ENCODE measurements around the gene C2CD4A. TPM values are rescaled to one million over a fixed set of nuclear protein-coding genes. Genes with fewer than 3 reads are reported as not detected.

Gene C2CD4A
- total and polyA plus RNA-seq, 4 experiments from 2014 or later, result 0.08 to 0.11 TPM; not detected in 2

DNA sequence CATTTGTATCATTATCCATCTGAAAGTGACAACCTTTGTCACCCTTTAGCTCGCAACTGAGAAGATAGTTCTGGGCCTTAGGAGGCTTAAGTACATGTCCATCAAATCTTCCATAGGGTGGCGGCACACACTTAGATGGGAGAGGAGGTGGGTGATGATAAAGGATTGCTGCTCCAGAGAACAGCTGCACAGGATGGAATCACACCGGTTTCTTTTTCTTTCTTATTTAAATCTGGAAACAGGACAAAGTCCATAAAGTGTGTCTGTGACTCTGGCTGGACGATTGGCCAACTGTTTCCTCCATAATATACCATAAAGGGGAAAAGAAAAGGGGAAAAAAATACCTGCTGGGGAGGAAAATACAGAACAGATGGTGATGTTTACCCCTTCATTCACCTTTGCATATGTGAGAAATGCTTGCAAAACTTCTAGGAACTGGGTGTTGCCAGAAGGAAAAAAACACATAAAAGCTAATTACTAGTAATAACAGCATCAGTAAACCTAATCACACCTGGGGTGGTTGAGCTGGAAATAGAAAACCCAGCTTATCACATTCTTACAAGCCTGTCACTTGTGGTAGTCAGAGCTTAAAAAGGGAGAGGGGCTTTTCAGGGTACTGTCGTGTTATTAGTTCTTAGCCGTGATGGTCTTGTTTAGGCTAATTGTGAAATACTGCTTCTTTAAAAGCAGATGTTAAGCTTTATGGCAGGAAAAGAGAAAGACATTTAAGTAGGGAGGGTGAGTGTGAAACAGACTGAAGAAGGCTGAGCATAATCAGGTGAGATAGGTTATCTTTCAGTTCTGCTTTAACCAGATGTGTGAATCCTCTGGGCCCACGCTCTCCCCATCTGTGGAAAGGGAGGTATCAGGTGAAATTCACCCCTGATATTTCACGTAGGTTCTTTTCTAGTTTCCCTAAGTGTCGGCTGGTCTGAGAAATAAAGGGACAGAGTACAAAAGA lies 16.7 kb downstream of the C2CD4A start:
- POLR2A ChIA-PET (ENCODE audit: partially characterized antibody), result no interaction called here
- no peak for DNase-seq
- Histone ChIP-seq H3K9me3 (ENCODE audit: control insufficient read depth in 1 of 2, low read length in 2 of 2) (no peaks in the 10 kb centered on the region), H3K27ac (ENCODE audit: low read depth, low read length) (no peak overlapping the region), H3K36me3 (ENCODE audit: insufficient read depth, low read length) (no peaks in the 10 kb centered on the region), H3K4me3 (ENCODE audit: low read length in 2 of 2) (no peak overlapping the region), H3K27me3 (ENCODE audit: insufficient read depth, low read length) (no peaks in the 10 kb centered on the region), H3K4me1 (ENCODE audit: insufficient read depth, low read length) (no peaks in the 10 kb centered on the region)
- H3K4me1 Mint-ChIP-seq, result no peaks in the 10 kb centered on the region
- CTCF ChIA-PET (ENCODE audit: partially characterized antibody), result interaction anchor here (0.9 to 1.1 kb wide), 2 partner anchors 9 to 29 kb away, joined by 3 read pairs; no protein-coding TSS in a partner anchor
- H3K36me3 Mint-ChIP-seq, result peaks cover 0 to 4% of the 10 kb centered on the region in 2 donors
- H3K27me3 Mint-ChIP-seq, result no peaks in the 10 kb centered on the region
- no peak overlapping the region for H3K4me3 Mint-ChIP-seq
- peaks cover 3 to 13% (median 6%) of the 10 kb centered on the region in 8 donors for H3K9me3 Mint-ChIP-seq
- H3K27ac Mint-ChIP-seq, result peak overlapping the region in 1 of 7 donors; percentile 10
- intact Hi-C loops (cut with micrococcal nuclease), result no loop called here

DNA sequence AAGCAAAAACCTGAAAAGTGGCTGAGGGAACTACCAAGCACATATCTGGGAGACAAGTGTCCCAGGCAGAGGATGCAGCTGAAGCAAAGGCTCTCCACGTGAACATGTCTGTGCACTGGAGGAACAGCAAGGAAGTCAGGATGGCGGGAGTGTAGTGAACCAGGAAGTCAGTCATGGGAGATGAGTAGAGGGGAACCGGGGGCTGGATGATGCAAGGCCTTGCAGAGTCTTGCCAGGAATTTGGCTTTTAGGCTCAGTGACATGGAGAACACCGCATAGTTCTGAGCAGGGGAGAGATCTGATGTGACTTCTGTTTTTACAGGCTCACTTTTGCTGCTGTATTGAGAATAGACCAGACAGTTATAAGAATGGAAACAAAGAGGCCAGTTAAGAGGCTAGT lies 19.0 kb downstream of the C2CD4A start:
- intact Hi-C loops (cut with micrococcal nuclease), result no loop called here
- peaks cover 0 to 1% (median 0%) of the 10 kb centered on the region in 4 donors for H3K4me1 Mint-ChIP-seq
- CTCF ChIA-PET (ENCODE audit: partially characterized antibody), result no interaction called here

DNA sequence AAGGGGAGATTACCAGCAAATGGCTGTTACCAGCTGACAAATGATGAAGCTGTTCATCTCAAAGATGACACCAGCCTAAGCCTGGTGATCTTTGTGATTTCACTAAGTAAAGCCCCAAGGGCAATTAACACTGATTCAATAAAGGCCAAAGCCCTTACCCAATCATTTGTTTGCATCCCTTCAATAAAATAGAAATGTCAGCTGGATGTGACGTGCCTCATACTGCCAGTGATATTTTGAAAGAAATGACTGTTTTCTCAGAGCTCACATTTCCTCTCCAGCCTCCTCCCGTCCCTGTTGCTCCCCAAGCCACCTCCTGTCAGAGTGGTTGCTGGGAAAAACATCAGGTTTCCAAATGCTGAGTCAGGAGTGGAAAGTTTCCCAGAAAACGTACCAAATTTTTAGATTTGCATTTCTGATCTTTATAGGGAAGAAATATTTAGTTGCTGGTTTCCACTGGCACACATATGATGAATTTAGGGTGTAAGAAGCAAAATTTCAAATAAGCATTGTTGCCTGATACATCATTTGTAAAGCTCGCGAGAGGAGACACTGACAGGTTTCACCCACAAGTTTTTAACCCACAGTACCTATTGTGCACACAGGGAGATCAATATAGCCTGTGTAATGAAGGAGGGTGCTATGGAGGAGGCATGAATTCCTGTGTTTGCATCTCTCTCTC lies 21.0 kb downstream of the C2CD4A start:
- Histone ChIP-seq H3K27me3 (ENCODE audit: insufficient read depth, low read length) (no peaks in the 10 kb centered on the region), H3K9me3 (ENCODE audit: control insufficient read depth in 1 of 2, low read length in 2 of 2) (no peaks in the 10 kb centered on the region), H3K4me1 (ENCODE audit: insufficient read depth, low read length) (no peaks in the 10 kb centered on the region), H3K27ac (ENCODE audit: low read depth, low read length) (no peak overlapping the region), H3K4me3 (ENCODE audit: low read length in 2 of 2) (no peak overlapping the region), H3K36me3 (ENCODE audit: insufficient read depth, low read length) (no peaks in the 10 kb centered on the region)
- H3K9me3 Mint-ChIP-seq, result peaks cover 3 to 13% (median 6%) of the 10 kb centered on the region in 8 donors
- H3K4me1 Mint-ChIP-seq, result peaks cover 0 to 1% (median 0%) of the 10 kb centered on the region in 4 donors
- peaks cover 0 to 4% of the 10 kb centered on the region in 2 donors for H3K36me3 Mint-ChIP-seq
- DNase-seq, result no peak
- H3K4me3 Mint-ChIP-seq, result no peak overlapping the region
- intact Hi-C loops (cut with micrococcal nuclease), result no loop called here
- no peaks in the 10 kb centered on the region for H3K27me3 Mint-ChIP-seq
- POLR2A ChIA-PET (ENCODE audit: partially characterized antibody), result interaction anchor here (0.6 kb wide), 1 partner anchor 18 kb away, joined by 3 read pairs; no protein-coding TSS in a partner anchor
- CTCF ChIA-PET (ENCODE audit: partially characterized antibody), result interaction anchor here (0.6 kb wide), 1 partner anchor 126 kb away, joined by 3 read pairs; no protein-coding TSS in a partner anchor
- no peak overlapping the region for H3K27ac Mint-ChIP-seq

More for the DNA sequence above, 19.0 kb downstream of the C2CD4A start:
- H3K27ac Mint-ChIP-seq, result no peak overlapping the region
- no peaks in the 10 kb centered on the region for H3K27me3 Mint-ChIP-seq
- H3K4me3 Mint-ChIP-seq, result no peak overlapping the region
- POLR2A ChIA-PET (ENCODE audit: partially characterized antibody), result no interaction called here
- H3K4me3 ChIP-seq (ENCODE audit: low read length in 2 of 2), result no peak overlapping the region
- H3K27ac ChIP-seq (ENCODE audit: low read depth, low read length), result no peak overlapping the region
- no peaks in the 10 kb centered on the region for H3K4me1 ChIP-seq (ENCODE audit: insufficient read depth, low read length)
- H3K9me3 ChIP-seq (ENCODE audit: control insufficient read depth in 1 of 2, low read length in 2 of 2), result no peaks in the 10 kb centered on the region
- no peak for DNase-seq
- H3K36me3 Mint-ChIP-seq, result peaks cover 0 to 4% of the 10 kb centered on the region in 2 donors
- H3K9me3 Mint-ChIP-seq, result peaks cover 3 to 13% (median 6%) of the 10 kb centered on the region in 8 donors
- H3K36me3 ChIP-seq (ENCODE audit: insufficient read depth, low read length), result no peaks in the 10 kb centered on the region
- no peaks in the 10 kb centered on the region for H3K27me3 ChIP-seq (ENCODE audit: insufficient read depth, low read length)

GRCh38 chr15:62088353-62088693 lies 21.5 kb downstream of the C2CD4A start:
- DNase-seq, result no peak
- intact Hi-C loops (cut with micrococcal nuclease), result no loop called here
- CTCF ChIA-PET (ENCODE audit: partially characterized antibody), result no interaction called here
- no peaks in the 10 kb centered on the region for H3K27me3 Mint-ChIP-seq
- H3K9me3 Mint-ChIP-seq, result peaks cover 3 to 13% (median 6%) of the 10 kb centered on the region in 8 donors
- Histone ChIP-seq H3K27ac (ENCODE audit: low read depth, low read length) (no peak overlapping the region), H3K4me3 (ENCODE audit: low read length in 2 of 2) (no peak overlapping the region), H3K4me1 (ENCODE audit: insufficient read depth, low read length) (no peaks in the 10 kb centered on the region), H3K9me3 (ENCODE audit: control insufficient read depth in 1 of 2, low read length in 2 of 2) (no peaks in the 10 kb centered on the region), H3K36me3 (ENCODE audit: insufficient read depth, low read length) (no peaks in the 10 kb centered on the region), H3K27me3 (ENCODE audit: insufficient read depth, low read length) (no peaks in the 10 kb centered on the region)
- peaks cover 0 to 4% of the 10 kb centered on the region in 2 donors for H3K36me3 Mint-ChIP-seq
- no peak overlapping the region for H3K4me3 Mint-ChIP-seq
- H3K27ac Mint-ChIP-seq, result no peak overlapping the region
- POLR2A ChIA-PET (ENCODE audit: partially characterized antibody), result no interaction called here
- H3K4me1 Mint-ChIP-seq, result peaks cover 0 to 1% (median 0%) of the 10 kb centered on the region in 4 donors

- no peak for DNase-seq
- POLR2A ChIA-PET (ENCODE audit: partially characterized antibody), result no interaction called here
- Histone ChIP-seq H3K4me1 (ENCODE audit: insufficient read depth, low read length) (no peaks in the 10 kb centered on the region), H3K36me3 (ENCODE audit: insufficient read depth, low read length) (no peaks in the 10 kb centered on the region), H3K9me3 (ENCODE audit: control insufficient read depth in 1 of 2, low read length in 2 of 2) (no peaks in the 10 kb centered on the region), H3K27ac (ENCODE audit: low read depth, low read length) (no peak overlapping the region), H3K27me3 (ENCODE audit: insufficient read depth, low read length) (no peaks in the 10 kb centered on the region), H3K4me3 (ENCODE audit: low read length in 2 of 2) (no peak overlapping the region)
- CTCF ChIA-PET (ENCODE audit: partially characterized antibody), result no interaction called here
- Mint-ChIP-seq H3K4me3 (no peak overlapping the region), H3K4me1 (peaks cover 0 to 1% (median 0%) of the 10 kb centered on the region in 4 donors), H3K27ac (no peak overlapping the region), H3K36me3 (no peaks in the 10 kb centered on the region), H3K9me3 (peaks cover 0 to 2% (median 0%) of the 10 kb centered on the region in 8 donors), H3K27me3 (no peaks in the 10 kb centered on the region)
- intact Hi-C loops (cut with micrococcal nuclease), result no loop called here
These were observed 22.8 kb downstream of the C2CD4A start for GRCh38 chr15:62089616-62090015.

DNA sequence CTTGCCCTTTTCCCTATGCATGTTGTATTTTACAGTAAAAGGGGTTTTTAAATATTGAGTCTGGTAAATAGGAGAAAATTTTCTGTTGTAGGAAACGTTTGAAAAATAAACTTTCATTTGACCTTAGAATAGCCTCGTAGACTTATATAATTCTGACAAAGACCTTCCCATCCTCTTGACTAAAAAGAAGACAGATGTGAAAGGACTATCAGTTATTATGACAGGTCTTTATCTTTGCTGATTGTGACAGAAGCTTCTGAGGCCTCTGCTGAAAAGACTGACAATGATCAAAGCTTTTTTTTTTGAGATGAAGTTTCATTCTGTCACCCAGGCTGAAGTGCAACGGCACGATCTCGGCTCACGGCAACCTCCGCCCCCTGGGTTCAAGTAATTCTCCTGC lies 24.2 kb downstream of the C2CD4A start:
- Histone ChIP-seq H3K36me3 (ENCODE audit: insufficient read depth, low read length) (no peaks in the 10 kb centered on the region), H3K9me3 (ENCODE audit: control insufficient read depth in 1 of 2, low read length in 2 of 2) (no peaks in the 10 kb centered on the region), H3K4me3 (ENCODE audit: low read length in 2 of 2) (no peak overlapping the region), H3K27ac (ENCODE audit: low read depth, low read length) (no peak overlapping the region), H3K4me1 (ENCODE audit: insufficient read depth, low read length) (no peaks in the 10 kb centered on the region), H3K27me3 (ENCODE audit: insufficient read depth, low read length) (no peaks in the 10 kb centered on the region)
- H3K36me3 Mint-ChIP-seq, result no peaks in the 10 kb centered on the region
- no peak for DNase-seq
- CTCF ChIA-PET (ENCODE audit: partially characterized antibody), result interaction anchor here (1.0 kb wide), 1 partner anchor 18 kb away, joined by 3 read pairs; no protein-coding TSS in a partner anchor
- no peak overlapping the region for H3K4me3 Mint-ChIP-seq
- no peaks in the 10 kb centered on the region for H3K27me3 Mint-ChIP-seq
- POLR2A ChIA-PET (ENCODE audit: partially characterized antibody), result no interaction called here
- peaks cover 0 to 1% (median 0%) of the 10 kb centered on the region in 4 donors for H3K4me1 Mint-ChIP-seq
- no peaks in the 10 kb centered on the region for H3K9me3 Mint-ChIP-seq
- intact Hi-C loops (cut with micrococcal nuclease), result no loop called here
- H3K27ac Mint-ChIP-seq, result no peak overlapping the region

DNA sequence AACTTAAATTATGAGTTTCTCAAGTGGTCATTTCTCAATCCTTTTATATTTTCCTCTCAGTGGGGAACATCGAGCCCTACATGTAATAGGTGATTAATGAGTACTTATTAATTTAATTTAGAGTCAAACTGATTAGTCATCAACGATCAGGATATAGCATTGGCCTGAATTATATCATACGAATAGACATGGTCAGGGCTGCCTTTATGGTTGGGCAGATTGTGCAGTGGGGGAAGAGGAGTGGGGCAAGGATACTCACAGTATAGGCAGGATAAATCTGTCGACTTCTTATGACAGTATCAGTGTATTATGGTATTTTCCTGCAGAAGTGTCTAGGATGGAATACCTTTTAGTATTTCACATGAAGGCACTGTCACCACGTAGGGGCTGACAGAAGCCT lies 27.0 kb downstream of the C2CD4A start:
- no peaks in the 10 kb centered on the region for H3K9me3 ChIP-seq (ENCODE audit: control insufficient read depth in 1 of 2, low read length in 2 of 2)
- no peak overlapping the region for H3K27ac ChIP-seq (ENCODE audit: low read depth, low read length)
- ChIA-PET CTCF (ENCODE audit: partially characterized antibody) (interaction anchor here (1.3 kb wide), 1 partner anchor 21 kb away, joined by 4 read pairs; no protein-coding TSS in a partner anchor), POLR2A (ENCODE audit: partially characterized antibody) (no interaction called here)
- H3K36me3 ChIP-seq (ENCODE audit: insufficient read depth, low read length), result no peaks in the 10 kb centered on the region
- H3K27me3 ChIP-seq (ENCODE audit: insufficient read depth, low read length), result no peaks in the 10 kb centered on the region
- Mint-ChIP-seq H3K36me3 (no peaks in the 10 kb centered on the region), H3K4me3 (no peak overlapping the region), H3K4me1 (no peaks in the 10 kb centered on the region), H3K9me3 (no peaks in the 10 kb centered on the region), H3K27me3 (peaks cover 3% of the 10 kb centered on the region in 2 donors), H3K27ac (no peak overlapping the region)
- intact Hi-C loops (cut with micrococcal nuclease), result no loop called here
- no peaks in the 10 kb centered on the region for H3K4me1 ChIP-seq (ENCODE audit: insufficient read depth, low read length)
- no peak overlapping the region for H3K4me3 ChIP-seq (ENCODE audit: low read length in 2 of 2)
- no peak for DNase-seq
